KG1 (cell line): ENCODE data around the gene FBL.
"Not testable (repeated sequence)": the region's sequence is repeated elsewhere in the genome, so short reads cannot be mapped to it uniquely, and the experiment has no call there.

ENCODE experiments used
- DNase-seq: peaks from one replicate; lab custom pipeline; 2025; lab: John Stamatoyannopoulos, UW

The FBL gene

GRCh38 chr19:39845933-39846677 is at the start of gene FBL:
TSS of gene FBL (minus strand) at chr19:39846379. CDS start at chr19:39846300, 79 bp downstream.
- peak; percentile 87 for DNase-seq

- not testable (repeated sequence) for DNase-seq
These were observed 48.9 kb upstream of the FBL start for GRCh38 chr19:39895096-39895495.

GRCh38 chr19:39894236-39894606 is 48.0 kb upstream of the FBL start:
- not testable (repeated sequence) for DNase-seq

GRCh38 chr19:39893366-39894235 is 47.4 kb upstream of the FBL start:
- not testable (repeated sequence) for DNase-seq

DNA sequence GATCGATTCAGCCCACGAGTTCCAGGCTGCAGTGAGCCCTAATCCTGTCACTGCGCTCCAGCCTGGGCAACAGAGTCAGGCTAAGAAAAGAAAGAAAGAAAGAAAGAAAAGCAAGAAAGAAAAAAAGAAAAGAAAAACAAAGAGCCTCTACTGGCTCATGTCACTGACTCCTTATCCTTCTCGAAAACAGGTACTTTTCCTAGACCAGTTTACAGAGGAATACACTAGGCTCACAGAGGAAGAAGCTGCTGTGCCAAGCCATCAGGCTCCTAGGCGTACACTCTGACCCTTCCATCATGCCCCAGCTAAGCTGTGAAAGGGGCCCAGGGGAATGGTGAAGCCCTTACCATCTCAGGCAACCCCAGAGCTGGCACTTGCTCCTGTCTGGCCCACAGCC is 46.3 kb upstream of the FBL start:
- DNase-seq, result not testable (repeated sequence)

DNA sequence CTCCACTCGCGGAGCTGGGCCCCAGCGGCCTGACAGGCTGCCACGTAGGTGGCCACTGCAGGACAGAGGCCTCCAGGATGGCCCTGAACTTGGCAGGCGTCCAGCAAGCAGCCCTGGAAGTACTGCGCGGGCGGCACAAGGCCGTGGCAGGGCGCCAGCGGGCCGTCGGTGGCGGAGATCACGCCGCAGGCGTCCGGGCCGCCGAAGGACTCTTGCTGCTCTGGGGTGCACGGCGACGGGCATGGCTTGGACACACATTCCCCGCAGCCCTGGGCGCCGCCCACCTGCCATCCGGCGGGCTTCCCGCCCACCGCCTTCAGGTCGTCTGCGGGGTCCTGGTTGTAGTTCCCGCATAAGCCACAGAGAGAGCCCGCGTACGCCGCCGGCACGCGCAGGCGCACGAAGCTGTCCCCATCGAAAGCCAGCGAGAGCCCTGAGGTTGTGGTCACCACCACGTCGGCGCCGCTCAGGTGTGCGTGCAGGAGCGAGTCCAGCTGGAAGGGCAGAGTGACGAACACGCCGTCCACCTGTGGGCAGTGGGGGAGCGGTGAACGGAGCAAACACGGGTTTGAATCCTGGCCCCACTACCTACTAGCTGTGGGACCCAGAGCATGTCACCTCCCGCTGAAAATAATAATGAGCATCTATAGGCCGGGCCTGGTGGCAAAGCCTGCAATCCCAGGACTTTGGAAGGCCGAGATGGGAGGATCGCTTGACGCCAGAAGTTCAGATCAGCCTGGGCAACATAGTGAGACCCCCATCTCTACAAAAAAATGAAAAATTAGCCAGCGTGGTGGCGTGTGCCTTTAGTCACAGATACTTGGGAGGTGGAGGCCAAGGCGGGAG is 45.7 kb upstream of the FBL start:
- DNase-seq, result not testable (repeated sequence)

DNA sequence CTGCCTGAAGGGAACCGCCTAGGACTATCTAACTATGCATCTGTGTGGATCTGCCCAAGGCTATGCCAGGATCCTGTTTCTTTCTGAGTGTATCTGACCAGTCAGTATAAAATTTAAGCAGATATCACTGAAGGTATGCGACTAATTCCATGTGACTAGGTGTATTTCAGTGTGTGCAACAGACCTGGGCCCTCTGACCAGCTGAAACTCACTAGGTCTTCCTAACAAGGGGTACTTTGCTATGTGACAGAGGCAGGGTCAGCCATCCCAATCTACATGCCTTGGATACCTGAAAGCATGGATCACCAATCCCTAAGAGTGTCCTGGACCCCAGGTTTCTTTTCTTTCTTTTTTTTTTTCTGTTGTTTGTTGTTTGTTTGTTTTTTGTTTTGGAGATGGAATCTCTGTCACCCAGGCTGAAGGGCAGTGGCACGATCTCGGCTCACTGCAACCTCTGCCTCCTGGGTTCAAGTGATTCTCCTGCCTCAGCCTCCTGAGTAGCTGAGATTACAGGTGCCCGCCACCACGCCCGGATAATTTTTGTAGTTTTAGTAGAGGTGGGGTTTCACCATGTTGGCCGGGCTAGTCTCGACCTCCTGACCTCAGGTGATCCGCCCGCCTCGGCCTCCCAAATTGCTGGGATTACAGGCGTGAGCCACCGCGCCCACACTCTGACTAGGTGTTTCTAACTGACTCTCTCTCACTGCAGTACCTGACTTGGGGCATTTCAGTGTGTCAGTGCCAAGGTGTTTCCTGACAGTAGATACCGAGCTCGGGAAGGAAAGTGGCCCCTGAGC is 44.8 kb upstream of the FBL start:
- DNase-seq, result no peak

GRCh38 chr19:39889872-39890754 is 43.9 kb upstream of the FBL start:
- not testable (repeated sequence) for DNase-seq

GRCh38 chr19:39887456-39887951 is 41.3 kb upstream of the FBL start:
- not testable (repeated sequence) for DNase-seq

DNA sequence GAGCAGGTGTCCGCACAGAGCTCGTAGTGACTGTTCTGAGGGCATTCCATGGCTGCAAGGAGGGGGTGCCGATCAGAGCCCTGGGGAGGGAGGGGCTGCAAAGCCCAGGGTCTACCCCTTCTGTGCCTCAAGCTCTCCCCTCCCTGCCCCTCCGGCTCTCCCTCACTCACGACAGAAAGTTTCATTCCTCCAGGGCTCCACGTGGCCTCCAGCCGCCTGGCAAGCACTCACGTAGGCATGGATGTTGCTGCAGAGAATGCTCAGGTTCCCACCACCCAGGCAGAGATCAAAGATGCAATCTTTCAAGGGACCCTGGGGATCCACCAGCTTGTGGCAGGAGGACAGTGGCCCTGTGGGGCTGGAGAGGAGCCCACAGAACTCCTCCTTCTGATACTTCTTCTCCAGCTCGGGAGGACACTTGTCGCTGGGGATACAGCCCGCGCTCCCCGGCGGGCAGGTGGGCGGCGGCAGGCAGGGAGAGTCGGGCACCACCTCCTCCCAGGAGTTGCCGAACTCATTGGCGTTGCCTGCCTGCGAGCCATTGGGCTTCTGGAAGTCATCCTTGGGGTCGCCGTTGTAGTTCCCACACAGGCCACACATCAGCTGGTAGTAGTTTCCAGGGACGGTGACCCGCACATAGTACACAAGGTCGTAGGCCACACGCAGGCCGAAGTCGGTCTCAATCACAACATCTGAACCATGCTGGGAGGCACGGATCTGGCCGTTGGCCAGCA is 39.8 kb upstream of the FBL start:
- DNase-seq, result not testable (repeated sequence)

GRCh38 chr19:39884721-39885120 is 38.5 kb upstream of the FBL start:
- DNase-seq, result not testable (repeated sequence)

DNA sequence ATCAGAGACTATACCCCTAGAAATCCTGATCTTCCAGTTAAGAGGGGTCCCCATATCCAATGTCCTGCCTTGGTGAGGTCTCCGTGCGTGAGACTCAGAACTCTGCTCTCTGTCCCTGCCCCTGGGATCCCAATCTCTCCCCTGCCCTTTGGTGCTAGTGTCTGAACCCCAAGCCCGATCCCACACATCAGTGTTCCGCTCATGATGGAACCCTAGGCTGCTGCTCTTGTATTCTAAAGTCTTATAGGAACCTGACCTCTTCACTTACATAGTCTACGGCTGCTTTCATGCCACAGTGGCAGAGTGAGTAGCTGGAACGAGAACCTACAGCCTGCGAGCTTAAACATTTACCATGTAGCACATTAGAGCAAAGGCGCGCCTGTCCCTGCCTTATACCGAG is 36.5 kb upstream of the FBL start:
- DNase-seq, result not testable (repeated sequence)

DNA sequence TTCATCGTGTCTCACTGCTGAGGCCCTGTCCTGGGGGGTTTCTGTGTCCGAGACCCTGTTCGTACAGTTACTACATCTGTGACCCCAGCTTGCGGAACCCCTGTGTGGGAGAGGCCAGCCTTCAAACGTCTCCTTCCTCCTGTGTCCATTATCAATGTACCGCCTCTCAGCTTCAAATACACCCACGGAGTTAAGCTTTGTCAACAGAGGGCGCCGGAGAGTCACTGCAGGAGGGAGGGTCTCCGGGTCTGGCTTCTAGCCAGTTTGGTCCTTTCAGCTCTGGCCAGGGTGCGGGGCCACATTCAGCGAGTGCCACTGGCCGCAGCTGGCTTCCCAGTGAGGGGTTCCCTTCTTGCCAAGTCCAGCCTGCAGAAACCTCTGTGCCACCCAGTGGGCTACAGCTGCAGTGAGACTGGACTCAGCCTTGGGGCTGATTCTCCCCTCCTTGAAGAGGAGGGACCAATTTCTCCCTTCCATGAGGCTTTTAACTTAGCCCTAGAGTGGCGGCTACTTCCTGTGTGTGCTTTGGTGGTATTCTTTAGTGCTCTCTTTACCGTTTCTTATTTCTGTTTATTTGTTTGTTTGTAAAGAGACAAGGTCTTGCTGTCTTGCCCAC is 35.4 kb upstream of the FBL start:
- not testable (repeated sequence) for DNase-seq

DNA sequence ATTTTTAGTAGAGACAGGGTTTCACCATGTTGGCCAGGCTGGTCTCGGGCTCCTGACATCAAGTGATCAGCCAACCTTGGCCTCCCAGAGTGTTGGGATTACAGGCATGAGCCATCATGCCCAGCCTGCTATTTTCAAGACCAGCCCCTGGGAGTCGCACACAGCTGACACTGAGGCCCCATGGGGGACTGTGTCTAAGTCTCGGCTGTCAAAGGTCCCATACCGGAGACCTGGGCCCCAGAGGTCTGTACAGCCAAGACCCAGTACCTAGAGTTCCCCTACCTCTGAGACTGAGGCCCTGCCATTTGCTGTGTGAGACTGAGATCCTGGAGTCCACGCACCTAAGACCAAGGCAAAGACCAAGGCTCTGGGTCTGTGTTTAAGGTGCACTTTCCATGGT is 34.1 kb upstream of the FBL start:
- not testable (repeated sequence) for DNase-seq

- not testable (repeated sequence) for DNase-seq
These were observed 33.6 kb upstream of the FBL start for GRCh38 chr19:39879796-39880195.

- DNase-seq, result not testable (repeated sequence)
These were observed 32.7 kb upstream of the FBL start for GRCh38 chr19:39878866-39879265.

- DNase-seq, result no peak
These were observed 32.2 kb upstream of the FBL start for GRCh38 chr19:39878398-39878797.

- not testable (repeated sequence) for DNase-seq
These were observed 31.8 kb upstream of the FBL start for GRCh38 chr19:39877982-39878381.

DNA sequence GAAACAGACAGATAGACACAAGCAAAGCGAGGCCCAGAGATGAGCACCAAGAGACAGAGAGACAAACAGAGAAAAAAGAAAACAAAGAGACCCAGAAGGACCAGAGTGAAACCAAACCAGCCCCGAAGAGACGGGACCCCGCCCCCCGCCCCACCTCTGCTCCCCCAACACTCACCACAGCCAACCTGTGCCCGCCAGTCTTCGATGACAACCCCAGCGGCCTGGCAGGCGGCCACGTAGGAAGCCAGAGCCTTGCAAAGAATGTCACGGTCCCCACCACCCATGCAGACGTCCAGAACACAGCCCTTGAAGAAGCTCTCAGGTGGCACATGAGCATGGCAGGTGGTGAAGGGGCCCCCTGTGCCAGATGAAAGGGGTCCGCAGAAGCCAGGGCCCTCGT is 31.3 kb upstream of the FBL start:
- DNase-seq, result not testable (repeated sequence)
